NCI-H524 (cell line): Measurements from ENCODE around the gene POLR3F.
"Not testable (repeated sequence)": the region's sequence is repeated elsewhere in the genome, so short reads cannot be mapped to it uniquely, and the experiment has no call there.

Experiments
- DNase-seq, 2 experiments: peaks; one replicate each; lab custom pipeline; 2025; lab: John Stamatoyannopoulos, UW

The POLR3F gene

DNA sequence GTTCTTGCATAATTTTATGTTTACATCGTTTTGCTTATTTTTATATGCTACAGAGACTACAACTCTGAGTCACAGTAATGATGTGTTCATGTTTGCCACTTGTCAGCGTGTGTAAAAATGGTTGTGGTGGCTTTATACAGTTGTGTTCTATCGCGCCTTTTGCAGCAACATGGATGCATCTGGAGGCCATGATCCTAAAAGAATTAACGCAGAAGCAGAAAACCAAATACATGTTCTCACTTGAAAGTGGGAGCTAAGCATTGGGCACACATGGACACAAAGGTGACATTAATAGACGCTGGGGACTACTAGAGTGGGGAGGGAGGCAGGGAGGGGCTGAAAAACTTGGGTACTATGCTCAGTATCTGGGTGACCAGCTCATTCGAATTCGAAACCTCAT is 39.6 kb downstream of the POLR3F start:
- DNase-seq: no peak

DNA sequence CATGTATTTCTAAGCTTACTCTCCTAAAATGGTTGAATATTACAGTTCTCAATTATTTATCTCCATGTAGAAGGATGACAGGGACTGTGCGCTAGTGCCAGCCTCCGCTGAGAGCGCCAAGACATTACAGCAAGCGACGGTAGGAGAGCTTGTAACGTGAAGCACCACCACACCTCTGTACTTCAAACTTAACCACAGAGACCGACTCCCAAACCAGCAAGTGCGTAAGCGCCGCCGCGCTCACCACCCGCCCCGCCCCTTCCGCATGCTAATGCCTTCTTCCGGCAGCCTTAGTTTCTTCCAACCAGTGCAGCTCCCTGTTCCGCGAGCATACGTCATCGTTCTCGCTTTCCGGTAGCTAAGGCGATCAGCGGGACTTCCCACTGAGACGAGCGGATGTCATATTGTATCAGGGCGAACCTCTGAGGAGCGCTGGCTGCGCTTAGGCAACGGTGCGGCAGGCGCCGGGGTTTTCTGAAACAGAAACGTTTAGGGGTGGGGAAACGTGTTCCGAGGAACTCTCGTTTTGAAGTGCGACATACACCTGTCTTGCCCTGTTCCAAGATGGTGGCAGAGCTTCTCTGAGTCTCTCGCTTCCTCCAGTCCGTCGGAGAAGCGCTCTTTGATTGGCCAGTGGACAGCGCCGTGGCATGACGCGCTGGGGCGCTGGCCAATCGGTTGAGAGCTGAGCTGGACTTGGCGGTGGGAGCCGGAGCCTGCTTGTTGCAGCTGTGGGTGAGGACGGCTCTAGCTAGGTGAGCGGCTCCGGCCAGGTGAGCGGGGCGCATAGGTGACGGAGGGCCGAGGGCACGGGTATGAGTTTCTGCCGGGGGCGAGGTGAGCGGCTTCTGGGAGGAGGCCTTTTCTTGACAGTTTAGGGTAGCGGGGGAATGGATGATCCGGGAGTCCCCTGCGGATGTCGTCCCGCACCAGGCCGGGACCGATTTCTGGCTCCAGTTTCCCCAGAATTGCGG is 40.3 kb downstream of the POLR3F start, which contains the start of gene SEC23B:
TSS of gene SEC23B (plus strand) at position 723 of the 974 bp plus-strand sequence. CDS start 2,896 bp downstream, outside the sequence.
- peak; percentile 97 to 98 for DNase-seq

DNA sequence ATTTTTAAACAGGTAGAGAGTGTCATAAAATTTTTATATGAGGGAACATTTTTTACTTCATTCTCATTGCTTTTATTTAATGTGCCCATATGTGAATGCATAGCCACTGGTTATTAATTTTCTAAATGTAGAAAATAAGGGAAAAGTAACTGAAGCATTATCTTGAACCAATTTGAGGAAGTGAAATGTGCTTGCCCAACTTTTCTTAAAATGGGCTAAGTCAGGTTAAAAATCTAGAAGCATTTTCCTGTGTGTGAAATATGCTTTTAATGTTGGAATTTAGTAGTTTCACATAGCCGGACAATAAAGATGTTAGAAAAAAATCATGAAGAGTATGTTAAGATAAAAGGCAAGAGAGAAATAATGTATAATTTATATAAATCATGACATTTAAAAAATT is 44.4 kb downstream of the POLR3F start:
- DNase-seq: no peak

DNA sequence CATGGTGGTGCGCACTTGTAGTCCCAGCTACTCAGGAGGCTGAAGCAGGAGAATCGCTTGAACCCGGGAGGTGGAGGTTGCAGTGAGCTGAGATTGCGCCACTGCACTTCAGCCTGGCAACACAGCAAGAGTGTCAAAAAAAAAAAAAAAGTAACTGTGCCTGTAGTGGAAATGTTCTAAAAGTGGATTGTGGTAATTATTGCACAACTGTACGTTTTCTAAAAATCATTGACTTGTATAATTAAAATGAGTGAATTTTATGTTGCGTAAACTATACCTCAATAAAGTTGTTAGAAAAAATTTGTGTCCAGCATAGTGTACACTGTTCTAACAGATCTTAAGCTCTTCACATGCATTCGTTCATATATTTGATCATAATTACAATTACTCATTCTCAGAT is 46.0 kb downstream of the POLR3F start:
- DNase-seq: no peak

DNA sequence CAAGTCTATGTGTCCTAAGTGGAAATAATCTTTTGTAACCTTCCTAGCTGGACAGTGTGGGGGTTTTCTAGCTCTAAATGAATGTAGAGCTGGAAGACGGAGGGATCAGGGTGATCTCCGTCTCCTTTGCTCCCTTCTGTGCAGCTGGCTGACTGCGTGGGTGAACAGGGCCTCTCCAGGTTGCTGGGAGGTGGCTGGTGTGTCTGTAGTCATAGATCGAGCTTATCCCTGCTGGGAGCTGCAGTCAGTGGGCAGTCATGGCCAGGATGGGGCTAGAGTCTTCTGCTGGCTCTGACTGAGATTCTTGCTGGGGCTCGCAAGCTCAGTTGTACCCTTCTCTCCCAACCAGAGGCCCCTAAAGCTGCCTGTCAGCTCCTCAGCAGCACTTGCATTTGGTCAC is 46.9 kb downstream of the POLR3F start:
- no peak for DNase-seq

DNA sequence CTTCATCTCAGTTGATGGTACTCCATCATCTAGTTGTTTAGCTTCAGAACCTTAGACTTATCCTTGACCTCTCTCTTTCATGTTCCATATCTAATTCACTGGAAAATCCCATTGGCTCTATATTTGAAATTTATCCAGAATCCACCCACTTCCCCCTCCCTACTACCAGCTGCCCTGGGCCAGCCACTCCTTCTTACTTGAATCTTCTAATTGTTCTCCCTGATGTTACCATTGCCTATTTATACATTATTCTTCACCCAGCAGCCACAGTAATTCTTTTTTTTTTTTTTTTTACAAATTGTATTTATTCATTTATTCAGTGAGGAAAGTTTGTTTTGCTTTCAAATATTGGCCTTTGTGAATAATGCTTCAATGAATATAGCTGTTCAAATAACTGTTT is 48.8 kb downstream of the POLR3F start:
- no peak for DNase-seq

DNA sequence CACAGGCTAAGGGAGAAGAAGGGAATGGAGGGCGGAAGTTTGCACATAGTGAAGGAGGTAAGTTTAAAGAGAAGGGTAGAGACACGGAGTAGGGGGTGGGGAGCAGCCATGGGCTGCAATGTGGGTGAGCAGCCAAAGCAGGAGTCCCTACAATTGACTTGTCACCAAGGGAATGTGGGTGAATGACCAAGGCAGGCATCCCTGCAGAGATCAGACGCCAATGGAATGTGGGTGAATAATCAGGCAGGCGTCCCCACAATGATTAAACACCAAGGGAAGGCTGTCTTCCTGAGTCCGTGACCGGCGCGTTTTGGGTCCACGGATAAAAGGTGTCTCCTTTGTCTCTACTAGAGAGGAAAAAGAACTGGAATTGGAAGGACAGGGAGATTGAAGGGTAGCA is 54.9 kb downstream of the POLR3F start:
- not testable (repeated sequence) for DNase-seq

DNA sequence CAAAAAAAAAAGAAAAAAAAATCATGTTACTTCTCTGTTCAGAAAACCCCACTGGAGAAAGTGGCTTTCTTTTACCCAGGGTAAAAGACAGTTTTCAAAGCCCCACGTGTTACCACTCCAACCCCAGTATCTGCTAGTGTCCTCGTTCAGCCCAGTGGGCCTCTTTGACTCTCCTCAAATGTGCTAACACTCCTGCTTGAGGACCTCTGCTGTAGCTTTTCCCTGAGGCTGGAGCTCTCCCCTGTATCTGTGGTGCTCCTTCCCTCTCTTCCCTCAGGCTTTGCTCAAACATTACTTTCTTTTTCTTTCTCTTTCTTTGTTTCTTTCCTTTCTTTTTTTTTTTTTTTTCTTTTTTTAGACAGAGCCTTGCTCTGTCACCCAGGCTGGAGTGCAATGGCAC is 55.9 kb downstream of the POLR3F start:
- DNase-seq: no peak

DNA sequence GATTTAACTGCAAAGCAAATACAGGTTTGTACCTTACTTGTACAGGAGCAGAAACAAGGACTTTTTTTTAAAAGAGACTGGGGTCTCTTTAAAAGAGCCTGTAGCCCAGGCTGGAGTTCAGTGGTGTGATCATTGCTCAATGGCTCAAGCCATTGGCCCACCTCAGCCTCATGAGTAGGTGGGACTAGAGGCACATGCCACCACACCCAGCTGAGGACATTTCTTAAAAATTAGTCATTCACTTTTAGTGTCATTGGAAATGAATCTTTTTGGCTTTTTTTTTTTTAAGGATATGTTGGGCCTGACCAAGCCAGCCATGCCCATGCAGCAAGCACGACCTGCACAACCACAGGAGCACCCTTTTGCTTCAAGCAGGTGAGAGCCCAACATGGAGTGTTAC is 57.5 kb downstream of the POLR3F start:
- DNase-seq: no peak

DNA sequence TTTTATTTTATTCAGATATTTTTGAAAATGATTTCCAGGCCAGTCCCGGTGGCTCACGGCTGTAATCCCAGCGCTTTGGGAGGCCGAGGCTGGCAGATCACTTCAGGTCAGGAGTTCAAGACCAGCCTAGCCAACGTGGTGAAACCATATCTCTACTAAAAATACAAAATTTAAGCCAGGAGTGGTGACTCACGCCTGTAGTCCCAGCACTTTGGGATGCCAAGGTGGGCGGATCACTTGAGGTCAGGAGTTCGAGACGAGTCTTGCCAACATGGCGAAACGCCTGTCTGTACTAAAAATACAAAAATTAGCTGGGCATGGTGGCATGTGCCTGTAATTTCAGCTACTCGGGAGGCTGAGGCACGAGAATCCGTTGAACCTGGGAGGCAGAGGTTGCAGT is 59.6 kb downstream of the POLR3F start:
- not testable (repeated sequence) for DNase-seq

DNA sequence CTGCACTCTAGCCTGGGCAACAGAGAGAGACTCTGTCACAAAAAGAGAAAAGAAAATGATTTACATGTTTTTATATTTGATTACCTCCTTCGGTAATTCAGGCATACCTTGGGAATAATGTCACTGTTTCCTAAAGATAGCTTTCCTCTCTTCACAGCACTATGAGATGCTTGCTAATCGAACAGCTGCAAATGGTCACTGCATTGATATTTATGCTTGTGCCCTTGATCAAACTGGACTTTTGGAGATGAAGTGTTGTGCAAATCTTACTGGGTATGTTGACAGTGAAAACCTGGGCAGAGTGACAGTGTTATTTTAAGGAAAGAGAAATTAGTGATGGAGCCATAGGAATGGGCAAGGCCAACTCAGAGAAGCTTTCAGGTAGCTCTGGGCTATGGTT is 60.1 kb downstream of the POLR3F start:
- no peak for DNase-seq

DNA sequence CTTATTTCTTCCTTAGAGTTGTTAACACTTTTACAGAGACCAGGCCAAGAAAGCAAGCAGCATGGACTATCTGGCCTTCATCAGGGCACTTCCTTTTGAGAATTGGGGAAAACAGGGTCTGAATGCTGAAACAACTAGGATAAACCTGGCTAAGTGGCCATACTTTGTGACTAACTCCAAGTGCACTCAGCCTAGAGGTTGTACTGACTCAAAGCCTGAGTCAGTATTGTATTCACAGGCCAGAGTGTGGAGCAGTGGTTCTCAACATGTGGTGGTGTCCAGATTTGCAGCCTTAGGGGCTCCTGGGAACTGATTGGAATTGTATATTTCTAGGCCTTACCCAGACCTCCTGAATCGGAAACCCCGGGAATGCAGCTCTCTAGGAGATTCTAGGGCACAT is 60.6 kb downstream of the POLR3F start:
- DNase-seq: no peak

DNA sequence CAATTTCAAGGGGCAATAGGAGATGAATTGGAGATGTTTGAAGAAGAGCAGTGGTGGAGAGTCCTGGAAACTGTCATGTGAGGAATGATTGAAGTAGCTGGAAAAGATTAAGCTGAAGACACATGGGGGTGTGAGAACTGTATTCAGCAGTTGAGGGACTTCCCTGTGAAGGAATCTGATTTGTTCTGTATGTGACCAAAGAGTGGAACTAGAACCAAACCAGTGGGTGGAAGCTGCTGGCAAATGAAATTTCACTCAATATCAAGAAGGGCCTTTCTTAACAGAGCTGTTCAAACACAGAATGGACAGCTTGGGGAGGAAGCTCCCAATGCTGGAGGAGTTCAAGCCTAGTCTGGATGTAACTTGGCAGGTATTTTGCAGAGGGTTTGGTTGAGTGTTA is 61.9 kb downstream of the POLR3F start:
- no peak for DNase-seq

DNA sequence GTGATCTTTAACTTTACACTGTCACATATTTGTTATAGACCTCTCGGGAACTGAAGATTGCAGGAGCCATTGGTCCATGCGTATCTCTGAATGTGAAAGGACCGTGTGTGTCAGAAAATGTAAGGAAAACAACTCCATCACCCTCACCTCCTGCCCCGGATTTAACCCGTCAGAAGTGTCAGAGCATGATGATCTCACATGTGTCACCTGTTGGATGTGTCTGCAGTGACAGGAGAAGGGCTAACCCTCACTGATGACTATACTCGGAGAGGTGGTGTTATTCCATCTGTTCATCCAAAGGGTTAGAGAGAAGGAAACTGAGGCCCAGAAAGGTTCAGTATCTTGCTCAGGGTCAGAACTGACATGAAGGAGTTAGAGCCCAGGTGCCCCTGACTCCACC is 65.4 kb downstream of the POLR3F start:
- DNase-seq: no peak

DNA sequence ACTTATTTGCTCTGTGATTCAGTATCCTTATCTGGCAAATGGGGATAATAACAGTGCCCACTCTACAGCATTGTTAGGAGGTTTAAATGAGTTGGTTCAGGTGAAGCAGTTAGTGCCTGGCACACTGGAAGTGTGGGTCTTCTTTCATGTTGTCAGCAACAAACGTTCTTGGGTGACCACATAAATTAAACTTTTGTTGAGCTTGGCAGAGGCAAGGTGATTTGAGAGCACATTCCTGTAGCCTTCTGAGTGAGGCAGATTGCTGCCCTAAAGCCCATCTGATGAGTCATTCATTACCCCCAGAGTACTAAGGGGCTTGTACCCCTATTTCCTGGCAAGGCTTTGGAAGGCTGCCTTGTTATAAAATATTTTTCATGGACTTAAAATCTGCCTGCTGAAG is 66.3 kb downstream of the POLR3F start:
- no peak for DNase-seq

DNA sequence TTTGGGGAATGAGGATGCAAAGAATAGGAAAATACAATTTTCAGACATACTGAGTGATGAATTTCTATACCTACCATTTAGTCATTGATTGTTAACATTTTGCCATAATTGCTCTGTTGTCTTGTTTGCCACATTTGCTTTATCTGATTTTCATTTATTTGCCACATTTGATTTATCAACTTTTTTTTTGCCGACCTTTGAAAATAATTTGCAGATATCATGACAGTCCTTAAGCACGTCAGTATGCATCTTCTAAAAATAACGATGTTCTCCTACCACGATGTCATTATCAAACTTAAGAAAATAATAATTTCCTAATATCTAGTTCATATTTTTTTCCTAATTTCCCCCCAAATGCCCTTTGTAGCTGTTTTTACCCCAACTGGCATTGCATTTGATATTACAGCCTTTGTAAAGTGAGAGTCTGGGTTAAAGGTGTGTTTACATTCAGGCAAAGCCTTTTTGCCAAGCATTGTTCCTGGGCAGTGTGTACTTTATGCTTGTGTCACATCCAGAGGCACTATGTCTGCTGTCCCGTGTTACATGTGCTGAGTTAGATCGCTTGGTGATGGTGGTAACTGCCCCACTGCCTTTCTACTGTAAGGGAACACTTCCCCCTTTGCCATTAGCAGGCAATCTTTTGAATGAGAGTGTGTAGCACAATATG is 66.9 kb downstream of the POLR3F start:
- DNase-seq: no peak
